ENCODE measurements around the gene CAPN13.

The CAPN13 gene

DNA sequence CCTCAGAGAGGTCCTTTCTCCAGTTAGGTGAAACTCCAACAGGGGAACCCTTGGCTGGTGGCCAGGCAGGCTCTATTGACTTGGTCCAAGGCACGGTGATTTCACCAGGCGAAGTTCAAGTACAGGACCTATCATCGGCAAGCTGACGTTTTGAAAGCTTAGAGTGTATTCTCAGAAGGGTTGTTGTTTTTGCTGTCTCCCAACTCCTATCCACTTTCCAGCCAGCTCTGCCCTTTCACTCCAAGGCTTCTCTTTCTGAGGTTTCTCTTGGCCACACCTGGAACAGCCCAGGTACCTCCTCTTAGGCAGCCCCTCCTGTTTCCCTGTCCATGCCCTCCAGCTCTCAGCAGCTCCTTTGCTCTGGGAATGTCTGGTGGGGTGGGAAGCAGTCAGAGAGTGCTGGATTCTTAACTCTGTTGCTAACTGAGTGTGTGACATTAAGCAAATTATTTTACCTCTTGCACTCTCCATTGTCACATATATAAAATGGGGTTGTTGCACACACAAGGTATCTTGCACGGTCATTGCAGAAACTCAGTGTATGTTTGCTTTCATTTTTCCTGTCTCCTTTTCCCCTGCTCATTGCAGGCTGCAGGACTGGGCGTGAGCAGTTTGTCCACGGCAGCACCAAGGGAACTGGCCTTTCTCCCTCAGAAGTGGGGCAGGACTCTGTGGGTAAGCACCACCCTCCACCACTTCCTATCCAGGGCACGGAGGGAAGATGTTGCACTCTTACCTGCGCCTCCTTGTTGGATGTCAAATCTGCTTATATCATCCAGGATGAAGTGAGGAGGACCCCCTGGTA is 30.2 kb downstream of the CAPN13 start:
- TF ChIP-seq POLR2AphosphoS5 (IDR thresholded peaks at IDR 0.05; ENCODE audit: low read depth, low read length) (no peak), SPI1 (IDR thresholded peaks at IDR 0.05; ENCODE audit: low read depth, low read length) (no peak)
- DNase-seq (ENCODE audit: insufficient read length, low spot score) (no peak), FAIRE-seq (no peak)

DNA sequence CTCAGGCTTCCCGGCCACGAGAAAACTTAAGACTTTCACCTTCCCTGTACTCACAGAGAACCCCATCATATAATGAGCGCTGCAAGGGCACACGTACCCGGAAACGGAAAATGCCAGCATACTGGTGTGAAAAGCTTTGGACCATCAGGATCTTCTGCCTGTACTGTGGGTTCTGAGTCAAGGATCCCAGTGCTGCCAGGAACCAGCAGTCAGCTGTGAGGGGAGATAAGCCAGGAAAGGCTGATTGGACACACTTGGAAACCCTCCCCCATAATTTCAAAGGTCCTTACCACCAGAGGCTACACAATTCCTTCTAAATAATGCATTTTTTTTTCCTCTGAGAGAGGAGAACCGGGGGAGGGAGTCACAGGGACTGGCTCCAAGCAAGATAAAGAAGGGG is 31.4 kb downstream of the CAPN13 start:
- no peak for DNase-seq (ENCODE audit: insufficient read length, low spot score)
- no peak for FAIRE-seq
- TF ChIP-seq POU2F2 (IDR thresholded peaks at IDR 0.05; ENCODE audit: low read depth, low read length) = no peak
- TF ChIP-seq PAX5 (IDR thresholded peaks at IDR 0.05; ENCODE audit: insufficient read depth, low read length, severe bottlenecking) = no peak
- TF ChIP-seq POLR2AphosphoS5 (IDR thresholded peaks at IDR 0.05; ENCODE audit: low read depth, low read length) = no peak
- TF ChIP-seq POLR2A (IDR thresholded peaks at IDR 0.05; ENCODE audit: low read depth, low read length) = no peak
- no peak for TF ChIP-seq SPI1 (IDR thresholded peaks at IDR 0.05; ENCODE audit: low read depth, low read length)
- TF ChIP-seq TAF1 (IDR thresholded peaks at IDR 0.05; ENCODE audit: low read depth, low read length) = no peak

DNA sequence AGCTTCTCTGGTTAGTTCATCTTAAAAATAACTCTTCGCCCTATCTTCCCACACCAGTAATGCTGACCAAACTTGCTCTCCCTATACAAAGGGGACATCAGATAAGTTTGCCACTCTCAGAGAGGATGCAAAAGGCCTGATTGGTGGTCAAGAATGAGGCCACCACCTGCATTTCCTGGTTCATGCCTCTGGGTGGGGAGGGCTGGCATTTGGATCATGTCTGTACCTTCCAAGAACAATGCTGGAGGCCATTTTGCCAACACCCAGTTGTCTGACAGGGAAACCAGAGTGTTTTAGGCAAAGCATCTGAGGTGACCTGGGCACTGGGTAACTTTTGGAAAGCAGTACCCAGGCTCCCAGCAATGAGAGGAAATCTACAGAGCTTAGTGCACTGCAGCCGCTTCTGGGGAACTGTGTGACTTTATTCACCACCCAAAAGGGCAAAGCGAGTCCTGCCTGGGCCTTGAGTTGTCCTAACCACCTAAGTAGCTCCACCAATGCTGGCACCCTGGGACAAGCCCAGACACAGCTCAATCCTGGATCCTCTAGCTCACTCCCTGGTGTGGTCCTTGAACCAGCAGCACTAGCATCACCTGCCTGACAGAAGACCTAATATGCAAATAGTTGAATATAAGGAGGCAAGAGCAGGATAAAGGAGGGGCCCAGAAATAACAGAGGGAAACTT is 35.1 kb downstream of the CAPN13 start:
- DNase-seq (ENCODE audit: insufficient read length, low spot score) (no peak), FAIRE-seq (no peak)
- TF ChIP-seq POLR2AphosphoS5 (IDR thresholded peaks at IDR 0.05; ENCODE audit: low read depth, low read length) (no peak), SPI1 (IDR thresholded peaks at IDR 0.05; ENCODE audit: low read depth, low read length) (no peak), POU2F2 (IDR thresholded peaks at IDR 0.05; ENCODE audit: low read depth, low read length) (no peak)

DNA sequence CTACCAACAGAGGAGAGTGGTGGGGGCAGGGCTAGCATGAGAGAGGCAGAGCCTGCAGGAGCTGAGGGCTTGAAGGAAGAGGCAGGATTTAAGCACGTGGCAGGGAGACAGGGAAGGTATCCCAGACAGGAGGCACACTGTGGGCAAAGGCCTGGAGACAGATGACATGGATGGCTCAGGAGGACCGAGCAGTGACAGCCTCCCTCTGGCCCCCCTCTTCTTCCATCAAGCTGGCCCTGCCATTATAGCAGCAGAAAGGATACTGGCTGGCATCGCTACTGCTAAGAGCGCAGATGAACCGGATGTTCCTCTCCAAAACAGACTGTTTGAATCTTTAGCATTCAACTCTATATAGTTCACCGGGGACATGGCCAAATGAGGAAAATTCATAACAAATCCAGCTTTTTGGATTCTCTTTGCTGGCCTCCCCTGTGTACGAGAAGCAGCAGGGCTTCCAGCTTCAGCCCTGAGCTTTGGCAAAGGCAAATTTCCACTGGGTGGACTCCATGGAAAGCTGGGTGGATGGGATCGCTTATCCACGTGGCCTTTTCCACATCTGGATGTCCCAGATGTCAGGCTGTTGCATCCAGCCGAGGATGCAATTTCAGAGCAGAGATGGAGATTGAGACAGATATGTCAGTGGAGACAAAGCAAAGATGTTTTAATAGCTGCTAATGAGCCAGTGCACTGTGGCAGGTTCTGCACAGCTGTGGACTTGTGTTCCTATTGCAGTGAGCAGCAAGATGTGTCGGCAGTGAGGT is 36.2 kb downstream of the CAPN13 start:
- TF ChIP-seq PAX5 (IDR thresholded peaks at IDR 0.05; ENCODE audit: insufficient read depth, low read length, severe bottlenecking) (no peak), TAF1 (IDR thresholded peaks at IDR 0.05; ENCODE audit: low read depth, low read length) (no peak), POU2F2 (IDR thresholded peaks at IDR 0.05; ENCODE audit: low read depth, low read length) (no peak), POLR2A (IDR thresholded peaks at IDR 0.05; ENCODE audit: low read depth, low read length) (no peak), SPI1 (IDR thresholded peaks at IDR 0.05; ENCODE audit: low read depth, low read length) (no peak)
- no peak for FAIRE-seq
- DNase-seq (ENCODE audit: insufficient read length, low spot score) = no peak

DNA sequence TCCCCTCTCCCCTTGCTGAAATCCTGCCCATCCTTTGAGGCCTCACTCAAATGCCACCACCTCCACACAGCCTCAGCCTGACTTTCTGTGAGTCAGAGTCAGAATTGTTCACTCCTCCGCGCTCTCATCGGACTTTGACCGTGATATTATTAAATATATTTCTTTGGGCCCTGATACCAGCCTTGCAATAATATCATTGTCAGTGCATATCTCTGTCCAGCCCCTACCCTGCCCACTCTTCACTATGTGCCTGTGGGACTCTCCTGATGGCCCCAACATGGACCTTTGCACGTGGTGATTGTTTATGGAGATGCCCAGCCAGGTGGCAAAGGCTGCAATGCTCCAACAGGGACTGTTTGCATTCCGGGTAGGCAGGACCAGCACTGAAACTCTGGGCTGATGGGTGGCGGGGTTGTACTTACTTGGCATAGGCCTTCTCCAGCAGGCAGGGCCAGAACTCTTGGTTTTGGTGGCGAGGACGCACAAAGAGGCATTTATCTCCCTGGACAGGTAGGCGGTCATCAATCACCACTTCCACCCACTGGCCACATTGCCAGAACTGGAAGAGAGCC is 37.3 kb downstream of the CAPN13 start:
- no peak for DNase-seq (ENCODE audit: insufficient read length, low spot score)
- TF ChIP-seq SPI1 (IDR thresholded peaks at IDR 0.05; ENCODE audit: low read depth, low read length) (no peak), TAF1 (IDR thresholded peaks at IDR 0.05; ENCODE audit: low read depth, low read length) (no peak), POLR2AphosphoS5 (IDR thresholded peaks at IDR 0.05; ENCODE audit: low read depth, low read length) (no peak), POU2F2 (IDR thresholded peaks at IDR 0.05; ENCODE audit: low read depth, low read length) (no peak), PAX5 (IDR thresholded peaks at IDR 0.05; ENCODE audit: insufficient read depth, low read length, severe bottlenecking) (no peak), POLR2A (IDR thresholded peaks at IDR 0.05; ENCODE audit: low read depth, low read length) (no peak)
- FAIRE-seq = no peak

DNA sequence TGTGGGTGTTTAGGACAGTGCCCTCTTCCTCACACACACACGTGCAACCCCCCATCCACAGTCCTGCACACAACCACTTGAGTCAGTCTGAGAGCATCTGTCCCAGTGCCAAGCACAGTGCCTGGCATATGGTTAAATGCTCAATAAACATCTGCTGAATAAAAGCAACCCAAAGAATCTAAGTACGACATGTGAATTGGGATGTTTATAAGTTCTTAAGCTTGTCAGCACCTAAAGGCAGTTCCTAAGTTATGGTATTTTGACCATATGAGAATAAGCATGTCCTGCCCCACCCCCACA is 37.8 kb downstream of the CAPN13 start:
- no peak for DNase-seq (ENCODE audit: insufficient read length, low spot score)
- no peak for FAIRE-seq
- TF ChIP-seq PAX5 (IDR thresholded peaks at IDR 0.05; ENCODE audit: insufficient read depth, low read length, severe bottlenecking) = no peak
- no peak for TF ChIP-seq POLR2AphosphoS5 (IDR thresholded peaks at IDR 0.05; ENCODE audit: low read depth, low read length)
- no peak for TF ChIP-seq POLR2A (IDR thresholded peaks at IDR 0.05; ENCODE audit: low read depth, low read length)
- no peak for TF ChIP-seq SPI1 (IDR thresholded peaks at IDR 0.05; ENCODE audit: low read depth, low read length)
- TF ChIP-seq TAF1 (IDR thresholded peaks at IDR 0.05; ENCODE audit: low read depth, low read length) = no peak
- no peak for TF ChIP-seq POU2F2 (IDR thresholded peaks at IDR 0.05; ENCODE audit: low read depth, low read length)

DNA sequence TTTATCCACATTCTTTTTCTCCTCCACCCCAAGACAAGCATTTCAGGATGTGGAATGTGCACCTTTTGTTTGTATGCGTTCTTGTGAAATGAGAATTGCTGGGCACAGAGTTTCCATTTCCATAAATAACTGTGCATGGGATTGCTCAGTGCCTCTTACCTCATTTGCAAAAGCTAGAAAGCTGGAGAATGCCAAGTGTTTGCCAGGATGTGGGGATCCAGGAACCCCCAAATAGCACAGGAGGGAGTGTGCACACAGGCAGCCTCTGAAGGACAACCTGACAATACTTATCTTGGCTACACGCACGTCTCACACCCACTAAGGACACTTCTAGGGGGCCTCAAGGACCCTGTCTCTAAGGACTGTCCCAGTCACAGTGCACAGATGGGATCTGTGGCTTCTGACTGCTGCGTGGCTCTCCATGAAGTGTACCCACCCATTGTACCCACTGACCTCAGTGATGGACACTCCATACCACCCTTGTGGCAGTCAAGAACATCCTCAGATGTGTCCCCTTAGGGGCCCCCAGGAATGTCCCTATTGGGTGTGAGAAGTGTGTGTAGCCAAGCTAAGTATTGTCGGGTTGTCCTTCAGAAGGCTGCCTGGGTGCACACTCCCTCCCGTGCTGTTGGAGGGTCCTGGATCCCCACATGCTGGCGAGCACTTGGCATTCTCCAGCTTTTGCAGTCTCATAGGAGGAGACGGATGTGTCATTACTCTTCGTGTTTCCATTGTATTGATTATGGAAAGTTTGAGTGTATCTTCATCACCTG is 38.4 kb downstream of the CAPN13 start:
- FAIRE-seq (no peak), DNase-seq (ENCODE audit: insufficient read length, low spot score) (no peak)
- TF ChIP-seq POLR2AphosphoS5 (IDR thresholded peaks at IDR 0.05; ENCODE audit: low read depth, low read length) (no peak), POLR2A (IDR thresholded peaks at IDR 0.05; ENCODE audit: low read depth, low read length) (no peak), TAF1 (IDR thresholded peaks at IDR 0.05; ENCODE audit: low read depth, low read length) (no peak), SPI1 (IDR thresholded peaks at IDR 0.05; ENCODE audit: low read depth, low read length) (no peak)

DNA sequence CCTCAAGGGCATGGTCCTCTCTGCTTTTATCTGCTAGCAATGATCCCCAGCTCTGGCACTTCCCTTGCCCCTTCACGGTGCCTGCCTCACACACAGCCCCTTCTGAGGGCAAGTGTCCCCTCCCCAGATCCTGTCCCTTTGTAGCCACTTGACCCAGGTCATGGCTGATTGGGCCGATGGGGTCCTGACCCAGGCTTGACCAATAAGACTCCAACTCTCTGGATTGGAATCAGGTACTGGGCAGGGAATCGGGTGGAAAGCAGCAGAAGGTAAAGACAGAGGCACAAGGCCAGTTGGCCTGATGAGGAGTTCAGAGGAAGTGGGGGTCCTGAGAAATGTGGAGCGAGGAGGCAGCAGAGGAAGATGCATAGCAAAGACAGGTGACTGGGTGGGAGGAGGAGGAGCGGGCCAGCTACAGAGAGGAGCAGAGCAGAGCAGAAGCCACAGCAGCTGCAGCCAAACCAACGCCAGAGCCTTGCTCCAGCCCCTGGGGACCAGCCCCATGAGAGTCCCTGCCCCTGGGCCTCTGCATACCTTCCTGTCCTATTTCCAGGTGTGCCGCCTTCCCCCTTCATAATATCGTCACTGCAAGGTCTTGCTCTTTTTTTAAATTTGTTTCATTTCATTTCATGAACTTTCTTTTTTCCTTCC is 39.1 kb downstream of the CAPN13 start:
- TF ChIP-seq SPI1 (IDR thresholded peaks at IDR 0.05; ENCODE audit: low read depth, low read length) (no peak), POLR2AphosphoS5 (IDR thresholded peaks at IDR 0.05; ENCODE audit: low read depth, low read length) (no peak), PAX5 (IDR thresholded peaks at IDR 0.05; ENCODE audit: insufficient read depth, low read length, severe bottlenecking) (no peak), TAF1 (IDR thresholded peaks at IDR 0.05; ENCODE audit: low read depth, low read length) (no peak), POU2F2 (IDR thresholded peaks at IDR 0.05; ENCODE audit: low read depth, low read length) (no peak)

DNA sequence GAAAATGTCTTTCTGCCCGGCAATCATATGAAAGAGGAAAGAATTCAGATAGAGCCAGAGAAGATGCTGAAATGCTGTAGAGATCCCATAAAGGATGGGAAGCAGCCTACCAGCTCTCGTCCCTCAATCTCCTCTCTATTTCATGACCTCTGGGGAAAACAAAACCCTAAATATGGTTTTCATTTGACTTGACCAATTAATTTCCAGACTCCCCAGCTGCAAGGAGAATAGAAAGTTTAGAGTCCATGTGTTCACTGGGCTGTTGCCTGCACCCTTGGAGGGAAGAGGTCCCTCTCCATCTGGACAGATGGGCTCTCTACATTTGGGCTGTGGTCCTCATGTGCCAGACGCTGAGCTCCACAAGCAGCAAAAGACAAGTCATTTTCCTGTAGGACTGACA is 40.6 kb downstream of the CAPN13 start:
- FAIRE-seq = no peak
- no peak for TF ChIP-seq TAF1 (IDR thresholded peaks at IDR 0.05; ENCODE audit: low read depth, low read length)
- no peak for TF ChIP-seq POU2F2 (IDR thresholded peaks at IDR 0.05; ENCODE audit: low read depth, low read length)
- no peak for TF ChIP-seq SPI1 (IDR thresholded peaks at IDR 0.05; ENCODE audit: low read depth, low read length)
- no peak for TF ChIP-seq PAX5 (IDR thresholded peaks at IDR 0.05; ENCODE audit: insufficient read depth, low read length, severe bottlenecking)
- no peak for TF ChIP-seq POLR2A (IDR thresholded peaks at IDR 0.05; ENCODE audit: low read depth, low read length)
- no peak for TF ChIP-seq POLR2AphosphoS5 (IDR thresholded peaks at IDR 0.05; ENCODE audit: low read depth, low read length)

More for the DNA sequence above, 39.1 kb downstream of the CAPN13 start:
- DNase-seq (ENCODE audit: insufficient read length, low spot score) = no peak
- no peak for FAIRE-seq

More for the DNA sequence above, 40.6 kb downstream of the CAPN13 start:
- no peak for DNase-seq (ENCODE audit: insufficient read length, low spot score)

All from GM12891 (cell line).